H1 (cell line): ENCODE results near the gene ANKRD50.

Experiments used
- ATF3 ChIP-seq: IDR thresholded peaks from 2 replicates; pipeline ENCODE4 v1.6.1; 2011; ENCODE audit warnings: low read depth, mild to moderate bottlenecking, low read length; ENCODE audit not compliant: insufficient read depth
- CBX5 ChIP-seq: fragments of 300-800, 300-1000 bp; sonication (generic); IDR thresholded peaks from 2 replicates; pipeline ENCODE4 v1.7.1; 2016; ENCODE audit warnings: antibody characterized with exemption, low read length, low read depth
- EP300 ChIP-seq, 2 experiments: IDR thresholded peaks; 1 replicate in 1 of 2; 2 replicates in 1 of 2; pipeline ENCODE4 v1.6.1; 2011 to 2012; ENCODE audit warnings: low read depth in 2 of 2, low read length in 2 of 2, mild to moderate bottlenecking in 2 of 2, borderline replicate concordance in 1 of 2, inconsistent platforms in 1 of 2, moderate library complexity in 1 of 2
- EZH2 ChIP-seq: fragments of 200-600 bp; sonication (generic); IDR thresholded peaks from 2 replicates; pipeline ENCODE4 v1.7.1; 2012; ENCODE audit warnings: low read depth, mild to moderate bottlenecking, moderate library complexity, low read length, inconsistent platforms; ENCODE audit not compliant: severe bottlenecking
- KDM4A ChIP-seq: IDR thresholded peaks from one replicate; pipeline ENCODE4 v1.7.1; 2012; ENCODE audit warnings: low read depth, mild to moderate bottlenecking, moderate library complexity, low read length, inconsistent platforms; ENCODE audit not compliant: severe bottlenecking
- MAX ChIP-seq: IDR thresholded peaks from 2 replicates; pipeline ENCODE4 v1.6.1; 2012; ENCODE audit warnings: inconsistent platforms
- POLR2A ChIP-seq, 2 experiments: IDR thresholded peaks; 1 replicate in 1 of 2; 2 replicates in 1 of 2; pipeline ENCODE4 v1.6.1; 2011; ENCODE audit warnings: low read depth in 2 of 2, low read length in 2 of 2, mild to moderate bottlenecking in 2 of 2; ENCODE audit errors: control extremely low read depth in 1 of 2
- POLR2AphosphoS5 ChIP-seq: IDR thresholded peaks from 2 replicates; pipeline ENCODE4 v1.6.1; 2011; ENCODE audit warnings: low read depth, low read length
- TF ChIP-seq, protein P1 (sequence below), 3 experiments: IDR thresholded peaks; 1 replicate in 2 of 3; 2 replicates in 1 of 3; pipeline versions ENCODE4 v1.5.1 to v1.6.1; 2011; ENCODE audit warnings: low read length in 3 of 3, mild to moderate bottlenecking in 3 of 3, inconsistent platforms in 2 of 3, low read depth in 1 of 3, moderate library complexity in 1 of 3; ENCODE audit not compliant: insufficient read depth in 1 of 3; ENCODE audit errors: control extremely low read depth in 1 of 3

DNA sequence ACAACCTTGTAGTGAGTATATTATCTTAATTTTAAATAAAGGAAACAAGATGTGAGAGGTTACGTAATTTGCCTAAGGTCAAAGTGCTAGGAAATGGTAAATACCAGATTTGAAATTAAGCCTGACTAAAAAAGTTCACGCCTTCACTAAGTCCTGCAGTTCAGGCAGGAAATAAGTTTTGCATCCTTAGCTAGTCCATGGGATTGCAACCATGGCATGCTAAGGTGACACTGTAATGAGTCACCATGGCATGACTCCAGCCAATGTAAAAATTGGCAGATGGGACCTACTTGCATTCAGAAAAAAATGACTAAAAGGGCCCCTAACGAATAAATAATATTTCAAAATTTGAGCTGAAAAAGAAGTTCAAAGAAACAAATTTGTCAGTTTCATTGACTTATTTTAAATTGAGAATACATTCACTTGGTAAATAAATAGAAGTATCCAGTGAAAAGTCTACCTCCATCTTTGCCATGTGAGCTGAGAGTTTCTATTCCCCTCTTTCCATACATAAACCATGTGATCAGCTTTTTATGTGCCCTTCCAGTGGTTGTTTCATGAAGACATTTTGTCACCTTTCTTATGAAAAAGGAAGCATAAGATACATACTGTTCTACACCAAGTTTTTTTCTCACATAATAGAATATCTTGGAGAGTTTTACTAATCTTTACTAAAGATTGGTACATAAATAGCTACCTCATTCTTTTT is 72.4 kb downstream of the ANKRD50 start:
- TF ChIP-seq EZH2 (no peak), KDM4A (no peak), POLR2AphosphoS5 (no peak), ATF3 (no peak), POLR2A (IDR thresholded peaks at IDR 0.05; ENCODE audit: control extremely low read depth in 1 of 2, low read depth in 2 of 2, low read length in 2 of 2) (no peak), EP300 (IDR thresholded peaks at IDR 0.05; ENCODE audit: borderline replicate concordance in 1 of 2, low read depth in 2 of 2, low read length in 2 of 2) (no peak), CBX5 (no peak), MAX (no peak)
- TF ChIP-seq, protein P1, sequence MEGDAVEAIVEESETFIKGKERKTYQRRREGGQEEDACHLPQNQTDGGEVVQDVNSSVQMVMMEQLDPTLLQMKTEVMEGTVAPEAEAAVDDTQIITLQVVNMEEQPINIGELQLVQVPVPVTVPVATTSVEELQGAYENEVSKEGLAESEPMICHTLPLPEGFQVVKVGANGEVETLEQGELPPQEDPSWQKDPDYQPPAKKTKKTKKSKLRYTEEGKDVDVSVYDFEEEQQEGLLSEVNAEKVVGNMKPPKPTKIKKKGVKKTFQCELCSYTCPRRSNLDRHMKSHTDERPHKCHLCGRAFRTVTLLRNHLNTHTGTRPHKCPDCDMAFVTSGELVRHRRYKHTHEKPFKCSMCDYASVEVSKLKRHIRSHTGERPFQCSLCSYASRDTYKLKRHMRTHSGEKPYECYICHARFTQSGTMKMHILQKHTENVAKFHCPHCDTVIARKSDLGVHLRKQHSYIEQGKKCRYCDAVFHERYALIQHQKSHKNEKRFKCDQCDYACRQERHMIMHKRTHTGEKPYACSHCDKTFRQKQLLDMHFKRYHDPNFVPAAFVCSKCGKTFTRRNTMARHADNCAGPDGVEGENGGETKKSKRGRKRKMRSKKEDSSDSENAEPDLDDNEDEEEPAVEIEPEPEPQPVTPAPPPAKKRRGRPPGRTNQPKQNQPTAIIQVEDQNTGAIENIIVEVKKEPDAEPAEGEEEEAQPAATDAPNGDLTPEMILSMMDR (IDR thresholded peaks at IDR 0.05; ENCODE audit: control extremely low read depth in 1 of 3, insufficient read depth in 1 of 3, low read depth in 1 of 3, low read length in 3 of 3) = no peak
